ENCODE measurements around the gene ZNF750. TPM values are rescaled to one million over a fixed set of nuclear protein-coding genes. Genes with fewer than 3 reads are reported as not detected.

ZNF750 gene
- total and polyA plus RNA-seq, 2 of the 13 experiments (the other 11 are each of a cell fraction or from before 2014, with no cell fraction given) = not detected

GRCh38 chr17:82848022-82848592 is 8.3 kb upstream of the ZNF750 start (continued):
- TF ChIP-seq HIC2 (CRISPR knock-in tag; IDR thresholded peaks at IDR 0.05; ENCODE audit: low read depth) = peak; percentile 69
- peak; percentile 66; the same call in 1 of the 2 replicates for TF ChIP-seq SIN3A (IDR thresholded peaks at IDR 0.05; ENCODE audit: borderline replicate concordance, low read depth, low read length)
- no peak for TF ChIP-seq SOX6 (IDR thresholded peaks at IDR 0.05)
- TF ChIP-seq SOX6 (CRISPR knock-in tag; IDR thresholded peaks at IDR 0.05) = peak; percentile 43; the same call in 1 of the 2 replicates
- peak; percentile 74; the same call in 1 of the 2 replicates for TF ChIP-seq ZNF501 (CRISPR knock-in tag; IDR thresholded peaks at IDR 0.05)
- peak; percentile 77; the same call in 1 of the 2 replicates for TF ChIP-seq ZNF746 (CRISPR knock-in tag; IDR thresholded peaks at IDR 0.05)
- peak; percentile 47; the same call in 1 of the 2 replicates for TF ChIP-seq ZNF574 (CRISPR knock-in tag; IDR thresholded peaks at IDR 0.05)
- TF ChIP-seq SALL1 (CRISPR knock-in tag; IDR thresholded peaks at IDR 0.05) = peak; percentile 51
- TF ChIP-seq ZNF468 (CRISPR knock-in tag; IDR thresholded peaks at IDR 0.05) = no peak
- no peak for TF ChIP-seq ZNF589 (CRISPR knock-in tag; conservative IDR thresholded peaks at IDR 0.05)
- TF ChIP-seq ASH2L (IDR thresholded peaks at IDR 0.05; ENCODE audit: insufficient read length, low read depth, low read length) = peak; percentile 51
- TF ChIP-seq AGO1 (IDR thresholded peaks at IDR 0.05; ENCODE audit: low read depth, low read length, poor library complexity, severe bottlenecking) = peak; percentile 77
- TF ChIP-seq ZNF12 (CRISPR knock-in tag; IDR thresholded peaks at IDR 0.05) = no peak
- TF ChIP-seq ZNF350 (CRISPR knock-in tag; IDR thresholded peaks at IDR 0.05; ENCODE audit: borderline replicate concordance, low read depth) = 0 out of 2 replicates have a peak, but pooled peaks have one; percentile 59
- peak; percentile 42; the same call in 1 of the 2 replicates for TF ChIP-seq STAT6 (CRISPR knock-in tag; IDR thresholded peaks at IDR 0.05; ENCODE audit: borderline replicate concordance)
- TF ChIP-seq TFDP2 (CRISPR knock-in tag; IDR thresholded peaks at IDR 0.05) = peak; percentile 82
- TF ChIP-seq SIX1 (CRISPR knock-in tag; IDR thresholded peaks at IDR 0.05; ENCODE audit: borderline replicate concordance) = peak; percentile 82; the same call in 1 of the 2 replicates
- no peak for TF ChIP-seq FOXO4 (CRISPR knock-in tag; conservative IDR thresholded peaks at IDR 0.05)
- peak; percentile 26; the same call in 1 of the 2 replicates for TF ChIP-seq HOXA3 (CRISPR knock-in tag; IDR thresholded peaks at IDR 0.05)
